Ovary (tissue), 9 donors: ENCODE measurements around the gene PLB1. TPM values are rescaled to one million over a fixed set of nuclear protein-coding genes. Genes with fewer than 3 reads are reported as not detected.

Experiments
- DNase-seq, 5 donors: peaks; one replicate each; pipeline ENCODE4 v3.0.0-alpha.2; 2019 to 2020
- H3K27ac ChIP-seq, 2 donors: fragments of 200-600 bp; one replicate each; pipeline versions ENCODE4 v1.5.1 to v1.8.0; 2019 to 2022
- H3K27me3 ChIP-seq: fragments of 200-600 bp; one replicate; pipeline ENCODE4 v1.8.0; 2022
- H3K36me3 ChIP-seq: fragments of 200-600 bp; sonication (generic); one replicate; pipeline ENCODE4 v1.5.1; 2019
- H3K4me1 ChIP-seq: one replicate; pipeline ENCODE4 v1.8.1; 2013; ENCODE audit warnings: mild to moderate bottlenecking, moderate library complexity; ENCODE audit not compliant: insufficient read depth
- H3K4me3 ChIP-seq: fragments of 200-600 bp; sonication (generic); one replicate; pipeline ENCODE4 v1.5.1; 2017
- H3K9me3 ChIP-seq, 2 donors: fragments of 200-600 bp in 1 of 2; sonication (generic) in 1 of 2; one replicate each; pipeline versions ENCODE4 v1.5.1 to v1.8.1; 2013 to 2019; ENCODE audit warnings: mild to moderate bottlenecking in 1 of 2, moderate library complexity in 1 of 2
- CTCF ChIP-seq, 3 donors: fragments of 450-650 bp in 2 of 3; fragments of 200-600 bp in 1 of 3; IDR thresholded peaks; one replicate each; pipeline versions ENCODE4 v1.5.1 to v1.8.0; 2016 to 2022; ENCODE audit warnings: antibody characterized with exemption in 3 of 3, mild to moderate bottlenecking in 1 of 3
- EP300 ChIP-seq: sonication (generic); formaldehyde crosslinking; IDR thresholded peaks from one replicate; pipeline ENCODE4 v1.6.1; 2017; ENCODE audit warnings: antibody characterized with exemption
- POLR2A ChIP-seq: fragments of 450-650 bp; IDR thresholded peaks from one replicate; pipeline ENCODE4 v1.6.1; 2017; ENCODE audit warnings: antibody characterized with exemption, mild to moderate bottlenecking, moderate library complexity
- WGBS, 3 donors: extraction: QIAGEN DNeasy Blood & Tissue Kit in 1 of 3; methylation state at CpG; one replicate each; pipeline versions ENCODE4 v1.1.5 to v1.1.7; 2013 to 2017; 5-methylcytosine and 5-hydroxymethylcytosine counted together
- intact Hi-C, 4 donors: fragments of 100-400 bp; cut with DNase I; formaldehyde crosslinking; loops; one replicate each; pipeline versions ENCODE4 v1.11.0 to v1.15.1; 2022 to 2023
- polyA plus RNA-seq, 2 donors: library from polyadenylated mRNA; stranded (reverse); fragments of 200-250 nt in 1 of 2; fragments of 350-450 nt in 1 of 2; fragmentation: Illumina TruSeq in 1 of 2; extraction: RNeasy Lipid Tissue Mini Kit (QIAGEN cat#74804) in 1 of 2; gene quantifications; one replicate each; pipeline ENCODE4 v1.2.3, GENCODE V29; 2013 to 2014
- total RNA-seq, 7 donors: library from RNA; depleted of rRNA in 2 of 7; stranded (reverse); fragments of >200 nt in 2 of 7; fragmentation: NEBNext Ultra II Directional in 3 of 7; extraction: Animal tissue kit (Norgen Biotek cat#: 25700) in 3 of 7; gene quantifications; one replicate each; pipeline versions ENCODE4 v1.1.0 to v1.2.4, GENCODE V29; 2016 to 2023
- donor health status: DM: no; HTN: no; CAD: no; lungs with moderate emphysema.
- donor health status: DM: no; HTN: no; CAD: no.
- donor health status: Bipolar disorder and iron deficiency.
- donor health status: DM: yes; HTN: yes; CAD: no.
- donor health status: DM: no; HTN: no; CAD: no.
- donor health status: DM: yes; HTN: yes; CAD: no.

Gene PLB1
- total and polyA plus RNA-seq, 9 donors: 0.99 to 9.3 (median 2.7) TPM

- no peak for DNase-seq
- Histone ChIP-seq H3K27ac (no peak overlapping the region), H3K4me1 (no peaks in the 10 kb centered on the region), H3K9me3 (no peaks in the 10 kb centered on the region), H3K27me3 (no peaks in the 10 kb centered on the region), H3K4me3 (no peak overlapping the region), H3K36me3 (no peaks in the 10 kb centered on the region)
- intact Hi-C loops: no loop called here
- no peak for TF ChIP-seq POLR2A
- no peak for TF ChIP-seq CTCF (IDR thresholded peaks at IDR 0.05)
- no peak for TF ChIP-seq EP300
- WGBS, 3 donors: 82 to 85% (median 84%) methylated on average over 5 of the region's 5 CpGs
Measured at GRCh38 chr2:28506112-28506910, 10.5 kb downstream of the PLB1 start.

GRCh38 chr2:28507796-28508764 is 12.2 kb downstream of the PLB1 start:
- DNase-seq: no peak
- Histone ChIP-seq H3K27ac (no peak overlapping the region), H3K9me3 (no peaks in the 10 kb centered on the region), H3K27me3 (no peaks in the 10 kb centered on the region), H3K4me1 (no peaks in the 10 kb centered on the region), H3K4me3 (no peak overlapping the region), H3K36me3 (no peaks in the 10 kb centered on the region)
- intact Hi-C loops: no loop called here
- TF ChIP-seq CTCF (IDR thresholded peaks at IDR 0.05) (no peak), EP300 (no peak), POLR2A (no peak)
- WGBS, 3 donors: 79 to 85% (median 79%) methylated on average over 6 of the region's 6 CpGs

- intact Hi-C loops: no loop called here
- no peak overlapping the region for H3K4me3 ChIP-seq
- WGBS, 3 donors: 61 to 65% (median 63%) methylated on average over 1 of the region's 1 CpG
Measured at GRCh38 chr2:28509361-28509760, 13.5 kb downstream of the PLB1 start.

More at GRCh38 chr2:28509361-28509760, 13.5 kb downstream of the PLB1 start:
- Histone ChIP-seq H3K27me3 (no peaks in the 10 kb centered on the region), H3K9me3 (no peaks in the 10 kb centered on the region), H3K27ac (no peak overlapping the region), H3K4me1 (no peaks in the 10 kb centered on the region), H3K36me3 (no peaks in the 10 kb centered on the region)
- TF ChIP-seq CTCF (IDR thresholded peaks at IDR 0.05) (no peak), EP300 (no peak), POLR2A (no peak)
- DNase-seq: no peak
